ENCODE results near the gene USP40.
A peak's percentile ranks its signal among the peaks of the same experiment; 100 is the strongest.

USP40 gene

GRCh38 chr2:233551491-233551890 is 15.1 kb downstream of the USP40 start:
- DNase-seq = no peak

- no peak for DNase-seq
Measured at GRCh38 chr2:233546774-233547173, 19.8 kb downstream of the USP40 start.

- no peak for DNase-seq
Measured at GRCh38 chr2:233546101-233546500, 20.5 kb downstream of the USP40 start.

GRCh38 chr2:233544200-233544610 is 22.4 kb downstream of the USP40 start:
- no peak for DNase-seq

GRCh38 chr2:233542507-233542906 is 24.1 kb downstream of the USP40 start:
- DNase-seq = no peak

GRCh38 chr2:233538741-233539140 is 27.8 kb downstream of the USP40 start:
- no peak for DNase-seq

- no peak for DNase-seq
Measured at GRCh38 chr2:233535271-233535670, 31.3 kb downstream of the USP40 start.

GRCh38 chr2:233532971-233533370 is 33.6 kb downstream of the USP40 start:
- DNase-seq = no peak

- no peak for DNase-seq
Measured at GRCh38 chr2:233531955-233532354, 34.6 kb downstream of the USP40 start.

GRCh38 chr2:233530381-233530780 is 36.2 kb downstream of the USP40 start:
- DNase-seq = no peak

- no peak for DNase-seq
Measured at GRCh38 chr2:233528182-233528581, 38.4 kb downstream of the USP40 start.

GRCh38 chr2:233525791-233526190 is 40.8 kb downstream of the USP40 start:
- no peak for DNase-seq

- DNase-seq = no peak
Measured at GRCh38 chr2:233519787-233520611, 46.6 kb downstream of the USP40 start.

GRCh38 chr2:233513953-233514655 is 52.5 kb downstream of the USP40 start:
- DNase-seq = peak; percentile 9 to 39

GRCh38 chr2:233503947-233504637 is 62.5 kb downstream of the USP40 start:
- no peak for DNase-seq

GRCh38 chr2:233503481-233503880 is 63.1 kb downstream of the USP40 start:
- DNase-seq = no peak

- no peak for DNase-seq
Measured at GRCh38 chr2:233501198-233502076, 65.1 kb downstream of the USP40 start.

- DNase-seq = no peak
Measured at GRCh38 chr2:233499928-233500327, 66.7 kb downstream of the USP40 start.

- DNase-seq = no peak
Measured at GRCh38 chr2:233498126-233498525, 68.5 kb downstream of the USP40 start.

GRCh38 chr2:233497692-233498091 is 68.9 kb downstream of the USP40 start:
- DNase-seq = no peak

- DNase-seq = no peak
Measured at GRCh38 chr2:233495503-233496496, 70.8 kb downstream of the USP40 start.
